ENCODE measurements around the gene CD300C.
A peak's percentile ranks its signal among the peaks of the same experiment; 100 is the strongest.
"Not testable (repeated sequence)": the region's sequence is repeated elsewhere in the genome, so short reads cannot be mapped to it uniquely, and the experiment has no call there.

The CD300C gene

DNA sequence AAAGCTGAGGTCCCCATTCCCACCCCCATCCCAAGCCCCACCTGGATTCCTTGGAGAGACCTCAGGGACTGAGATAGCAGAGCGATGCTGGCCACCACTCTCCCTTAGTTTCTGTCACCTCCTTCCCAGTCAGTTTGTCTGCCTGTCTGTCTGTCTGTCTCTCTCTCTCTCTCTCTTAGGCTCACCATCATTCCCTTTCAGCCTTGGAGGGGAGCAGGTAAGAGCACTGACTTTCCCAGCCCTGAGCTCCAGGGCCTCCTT lies 20.5 kb downstream of the CD300C start:
- DNase-seq (ENCODE audit: low spot score in 2 of 2) (no peak), ATAC-seq (replicated peaks; ENCODE audit: extremely low read depth, poor library complexity, severe bottlenecking) (no peak)
- Mint-ChIP-seq H3K36me3 (ENCODE audit: insufficient read depth) (peaks cover 2% of the 10 kb centered on the region), H3K4me1 (peaks cover 14% of the 10 kb centered on the region), H3K9me3 (no peaks in the 10 kb centered on the region), H3K27ac (ENCODE audit: low read depth) (no peak overlapping the region), H3K27me3 (peaks cover 77% of the 10 kb centered on the region), H3K4me3 (no peak overlapping the region)

DNA sequence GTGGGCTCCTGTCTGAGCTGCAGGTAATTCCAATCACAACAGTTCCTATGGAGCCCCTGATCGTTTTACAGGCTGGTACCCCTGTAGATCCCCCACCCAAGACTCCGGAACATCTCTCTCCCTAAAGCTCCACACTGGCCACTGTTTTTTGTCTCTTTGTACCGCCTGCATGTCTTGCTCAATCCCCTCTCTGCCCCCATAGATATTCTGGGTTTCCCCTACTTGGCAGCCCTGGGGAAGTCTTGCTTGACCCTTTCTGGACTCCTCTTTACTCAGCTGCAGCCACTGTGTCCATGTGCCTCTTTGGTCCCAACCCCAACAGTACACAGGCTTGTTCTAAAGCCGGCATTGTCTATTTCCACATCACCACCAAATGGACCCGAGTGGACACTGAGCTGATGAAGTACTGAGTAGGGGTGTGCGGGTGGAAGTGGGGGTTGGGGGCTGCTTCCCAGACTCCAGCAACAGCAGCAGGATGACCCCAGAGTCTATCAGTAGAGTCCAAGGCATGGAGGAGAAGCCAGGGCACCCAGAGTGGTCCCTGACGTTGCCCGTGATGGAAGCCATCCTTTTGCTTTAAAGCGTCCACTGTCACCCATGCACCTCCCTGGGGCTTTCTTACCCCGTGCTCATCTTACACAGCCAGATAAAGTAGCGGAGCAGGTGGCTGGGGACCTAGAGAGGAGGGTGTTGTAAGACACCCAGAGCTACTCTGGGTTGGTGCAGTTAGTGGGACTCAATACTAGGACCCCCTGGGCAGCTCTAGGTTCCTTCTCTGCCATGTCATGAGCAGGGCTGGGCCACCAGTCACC lies 21.1 kb downstream of the CD300C start:
- peaks cover 14% of the 10 kb centered on the region for H3K4me1 Mint-ChIP-seq
- no peak overlapping the region for H3K27ac Mint-ChIP-seq (ENCODE audit: low read depth)
- no peak overlapping the region for H3K4me3 Mint-ChIP-seq
- DNase-seq (ENCODE audit: low spot score in 2 of 2) (no peak), ATAC-seq (replicated peaks; ENCODE audit: extremely low read depth, poor library complexity, severe bottlenecking) (no peak)
- no peaks in the 10 kb centered on the region for H3K9me3 Mint-ChIP-seq
- peaks cover 2% of the 10 kb centered on the region for H3K36me3 Mint-ChIP-seq (ENCODE audit: insufficient read depth)
- peaks cover 73% of the 10 kb centered on the region for H3K27me3 Mint-ChIP-seq

DNA sequence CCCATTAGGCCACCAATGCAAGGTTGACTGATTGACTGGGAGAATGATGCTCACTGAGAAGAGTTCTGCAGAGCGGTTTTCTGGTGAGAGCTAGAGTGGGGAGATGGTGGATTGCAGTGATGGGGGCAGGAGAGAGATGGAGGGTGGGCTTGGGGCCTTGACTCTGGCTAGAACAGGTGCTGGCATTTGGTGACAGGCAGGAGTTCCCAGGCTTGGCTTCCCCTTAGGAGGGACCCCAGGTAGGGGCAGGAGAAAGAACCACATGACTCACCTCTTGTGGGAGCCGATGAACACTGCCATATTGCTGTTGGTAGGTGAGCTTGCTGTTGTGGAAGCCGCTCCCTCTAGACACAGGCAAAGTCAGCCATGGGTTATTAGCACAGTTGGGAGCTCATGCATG lies 22.6 kb downstream of the CD300C start:
- DNase-seq (ENCODE audit: low spot score in 2 of 2) (no peak), ATAC-seq (replicated peaks; ENCODE audit: extremely low read depth, poor library complexity, severe bottlenecking) (no peak)
- Mint-ChIP-seq H3K4me1 (peaks cover 14% of the 10 kb centered on the region), H3K9me3 (no peaks in the 10 kb centered on the region), H3K27me3 (peaks cover 85% of the 10 kb centered on the region), H3K4me3 (no peak overlapping the region), H3K36me3 (ENCODE audit: insufficient read depth) (peaks cover 2% of the 10 kb centered on the region), H3K27ac (ENCODE audit: low read depth) (no peak overlapping the region)

DNA sequence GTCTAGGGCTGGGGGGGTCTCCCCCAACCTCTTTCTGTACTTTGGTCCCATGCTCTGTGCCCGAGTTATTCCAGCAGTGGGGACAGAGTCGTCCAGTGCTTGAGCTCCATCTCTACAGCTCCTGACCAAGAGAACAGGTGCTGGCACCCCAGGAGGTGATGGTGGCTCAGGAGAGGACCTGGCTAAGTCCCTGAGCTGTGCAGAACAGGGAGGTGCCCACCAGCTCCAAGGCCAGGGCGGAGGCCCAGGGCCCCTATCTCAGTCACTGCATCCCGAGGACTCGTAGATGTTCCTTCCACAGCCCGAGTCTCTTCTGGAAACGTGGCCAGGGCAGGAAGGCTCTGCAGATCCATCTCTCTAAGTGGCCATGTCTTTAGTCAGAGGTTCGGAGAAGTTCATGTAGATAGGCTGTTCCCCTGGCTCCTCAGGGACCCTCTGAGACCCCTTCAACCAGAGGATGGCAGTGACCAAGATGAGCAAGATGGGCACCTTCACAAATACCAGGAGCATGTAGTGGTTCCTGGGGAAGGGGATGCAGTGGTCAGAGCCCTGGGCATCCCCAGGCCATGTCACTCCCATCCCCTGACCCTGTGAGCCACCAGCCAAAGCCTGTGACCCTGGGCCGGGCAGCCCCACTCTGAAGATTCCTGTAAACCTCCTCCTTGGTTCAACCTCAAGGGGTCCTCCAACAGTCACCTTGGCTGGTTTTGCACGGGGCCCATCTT lies 23.4 kb downstream of the CD300C start:
- H3K4me1 Mint-ChIP-seq: peaks cover 14% of the 10 kb centered on the region
- H3K36me3 Mint-ChIP-seq (ENCODE audit: insufficient read depth): peaks cover 2% of the 10 kb centered on the region
- ATAC-seq (replicated peaks; ENCODE audit: extremely low read depth, poor library complexity, severe bottlenecking): no peak
- no peak overlapping the region for H3K4me3 Mint-ChIP-seq
- no peak overlapping the region for H3K27ac Mint-ChIP-seq (ENCODE audit: low read depth)
- DNase-seq (ENCODE audit: low spot score in 2 of 2): peak in 1 of 2 donors; percentile 10
- H3K27me3 Mint-ChIP-seq: peaks cover 82% of the 10 kb centered on the region
- H3K9me3 Mint-ChIP-seq: no peaks in the 10 kb centered on the region

DNA sequence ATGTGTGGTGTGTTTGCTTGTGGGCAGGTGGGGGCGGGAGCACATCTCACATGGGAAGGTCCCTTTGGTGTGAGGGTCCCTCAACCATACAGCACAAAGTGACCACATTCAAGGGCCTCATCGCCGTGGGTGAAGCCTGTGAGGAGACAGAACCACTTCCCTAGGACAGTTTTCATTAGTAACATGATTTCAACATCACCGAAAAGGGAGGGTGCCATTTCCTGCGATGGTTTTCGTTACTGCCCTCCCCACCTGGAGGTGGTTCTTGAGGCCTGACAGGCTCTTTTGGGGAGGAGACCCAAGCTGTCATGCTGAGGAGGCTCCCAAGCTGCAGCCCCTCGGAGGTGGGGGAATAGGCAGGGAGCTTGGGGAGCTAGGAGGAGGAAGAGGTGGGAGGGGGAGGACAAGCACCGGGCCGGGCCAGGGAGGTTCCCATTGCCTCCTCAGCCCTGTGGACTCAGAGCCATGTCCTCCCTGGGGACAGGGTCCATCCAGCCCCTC lies 24.2 kb downstream of the CD300C start:
- H3K27ac Mint-ChIP-seq (ENCODE audit: low read depth): peak overlapping the region; percentile 45
- H3K4me3 Mint-ChIP-seq: no peak overlapping the region
- DNase-seq (ENCODE audit: low spot score in 2 of 2): peak in 1 of 2 donors; percentile 12
- H3K4me1 Mint-ChIP-seq: peaks cover 14% of the 10 kb centered on the region
- H3K9me3 Mint-ChIP-seq: no peaks in the 10 kb centered on the region
- no peak for ATAC-seq (replicated peaks; ENCODE audit: extremely low read depth, poor library complexity, severe bottlenecking)
- peaks cover 2% of the 10 kb centered on the region for H3K36me3 Mint-ChIP-seq (ENCODE audit: insufficient read depth)
- peaks cover 74% of the 10 kb centered on the region for H3K27me3 Mint-ChIP-seq

DNA sequence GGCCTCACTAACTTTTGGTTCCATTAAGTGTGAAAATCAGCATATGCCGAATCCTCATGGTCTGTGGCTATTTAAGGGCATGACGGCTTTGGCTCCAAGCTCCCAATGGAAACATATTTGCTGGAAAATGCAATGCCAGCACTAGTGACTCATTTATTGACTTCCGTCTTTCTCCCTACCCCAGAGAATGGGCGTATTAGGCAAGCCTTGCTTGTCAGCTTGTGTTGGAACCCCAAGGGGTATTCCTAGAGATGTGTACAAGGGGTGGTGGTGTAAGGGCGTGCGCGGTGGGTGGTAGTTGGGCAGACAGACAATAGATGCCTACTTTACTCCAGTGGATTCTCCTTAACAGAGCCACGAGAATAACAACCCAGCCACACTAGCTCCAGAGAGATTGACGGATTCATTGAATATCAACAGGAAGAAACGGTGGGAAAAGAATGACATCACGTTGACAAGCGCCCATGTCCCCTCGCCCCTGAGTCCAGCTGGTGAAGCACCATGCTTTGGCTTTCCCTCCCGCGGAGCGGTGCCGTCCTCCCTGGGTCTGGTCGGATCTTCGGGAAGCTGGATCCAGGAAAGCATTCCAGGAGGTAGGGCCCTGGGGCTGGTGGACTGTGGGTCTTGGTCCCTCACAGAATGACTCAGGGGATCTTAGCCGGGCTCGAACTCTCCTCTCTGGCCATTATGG lies 25.0 kb downstream of the CD300C start:
- Mint-ChIP-seq H3K36me3 (ENCODE audit: insufficient read depth) (peaks cover 2% of the 10 kb centered on the region), H3K27ac (ENCODE audit: low read depth) (no peak overlapping the region), H3K4me1 (peaks cover 14% of the 10 kb centered on the region), H3K9me3 (no peaks in the 10 kb centered on the region), H3K27me3 (peaks cover 75% of the 10 kb centered on the region), H3K4me3 (no peak overlapping the region)
- DNase-seq (ENCODE audit: low spot score in 2 of 2): peak in 1 of 2 donors; percentile 8
- no peak for ATAC-seq (replicated peaks; ENCODE audit: extremely low read depth, poor library complexity, severe bottlenecking)

DNA sequence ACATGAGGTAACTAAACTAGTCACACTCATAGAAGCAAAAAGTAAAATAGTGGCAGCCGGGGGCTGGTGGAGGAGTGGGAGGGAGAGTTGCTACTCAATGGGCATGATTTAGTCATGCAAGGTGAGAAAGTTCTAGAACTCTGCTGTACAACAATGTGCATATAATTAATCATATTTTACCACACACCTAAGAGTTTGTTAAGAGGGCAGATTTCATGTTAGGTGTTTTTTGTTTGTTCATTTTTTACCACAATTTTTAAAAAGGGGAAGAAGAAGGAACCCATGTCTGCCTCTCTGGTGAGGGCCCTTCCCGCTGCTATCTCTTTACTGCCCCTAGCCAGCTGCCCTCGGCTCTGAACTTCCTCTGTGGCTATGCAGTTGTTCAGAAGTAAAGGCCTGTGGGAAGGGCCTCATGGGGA lies 25.9 kb downstream of the CD300C start:
- H3K36me3 Mint-ChIP-seq (ENCODE audit: insufficient read depth): peaks cover 2% of the 10 kb centered on the region
- peaks cover 14% of the 10 kb centered on the region for H3K4me1 Mint-ChIP-seq
- peaks cover 67% of the 10 kb centered on the region for H3K27me3 Mint-ChIP-seq
- H3K4me3 Mint-ChIP-seq: no peak overlapping the region
- H3K27ac Mint-ChIP-seq (ENCODE audit: low read depth): no peak overlapping the region
- ATAC-seq (replicated peaks; ENCODE audit: extremely low read depth, poor library complexity, severe bottlenecking) (no peak), DNase-seq (ENCODE audit: low spot score in 2 of 2) (peak in 1 of 2 donors; percentile 4)
- no peaks in the 10 kb centered on the region for H3K9me3 Mint-ChIP-seq

DNA sequence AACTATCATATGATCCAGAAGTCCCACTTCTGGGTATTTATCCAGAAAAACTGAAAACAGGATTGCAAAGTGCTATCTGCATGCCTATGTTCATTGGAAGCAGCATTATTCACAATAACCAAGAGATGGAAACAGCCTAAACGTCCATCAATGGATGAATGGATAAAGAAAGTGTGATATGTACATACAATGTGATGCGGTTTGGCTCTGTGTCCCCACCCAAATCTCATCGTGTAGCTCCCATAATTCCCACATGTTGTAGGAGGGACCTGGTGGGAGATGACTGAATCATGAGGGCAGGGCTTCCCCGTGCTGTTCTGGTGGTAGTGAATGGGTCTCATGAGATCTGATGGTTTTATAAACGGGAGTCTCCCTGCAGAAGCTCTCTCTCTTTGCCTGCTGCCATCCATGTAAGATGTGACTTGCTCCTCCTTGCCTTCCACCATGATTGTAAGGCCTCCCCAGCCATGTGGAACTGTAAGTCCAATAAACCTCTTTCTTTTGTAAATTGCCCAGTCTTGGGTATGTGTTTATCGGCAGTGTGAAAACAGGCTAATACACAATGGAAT lies 27.4 kb downstream of the CD300C start:
- not testable (repeated sequence) for DNase-seq (ENCODE audit: low spot score in 2 of 2); ATAC-seq (replicated peaks; ENCODE audit: extremely low read depth, poor library complexity, severe bottlenecking); H3K27ac Mint-ChIP-seq (ENCODE audit: low read depth); H3K4me3 Mint-ChIP-seq
- Mint-ChIP-seq H3K27me3 (peaks cover 51% of the 10 kb centered on the region), H3K9me3 (peaks cover 11% of the 10 kb centered on the region), H3K36me3 (ENCODE audit: insufficient read depth) (peaks cover 14% of the 10 kb centered on the region), H3K4me1 (peaks cover 24% of the 10 kb centered on the region)

DNA sequence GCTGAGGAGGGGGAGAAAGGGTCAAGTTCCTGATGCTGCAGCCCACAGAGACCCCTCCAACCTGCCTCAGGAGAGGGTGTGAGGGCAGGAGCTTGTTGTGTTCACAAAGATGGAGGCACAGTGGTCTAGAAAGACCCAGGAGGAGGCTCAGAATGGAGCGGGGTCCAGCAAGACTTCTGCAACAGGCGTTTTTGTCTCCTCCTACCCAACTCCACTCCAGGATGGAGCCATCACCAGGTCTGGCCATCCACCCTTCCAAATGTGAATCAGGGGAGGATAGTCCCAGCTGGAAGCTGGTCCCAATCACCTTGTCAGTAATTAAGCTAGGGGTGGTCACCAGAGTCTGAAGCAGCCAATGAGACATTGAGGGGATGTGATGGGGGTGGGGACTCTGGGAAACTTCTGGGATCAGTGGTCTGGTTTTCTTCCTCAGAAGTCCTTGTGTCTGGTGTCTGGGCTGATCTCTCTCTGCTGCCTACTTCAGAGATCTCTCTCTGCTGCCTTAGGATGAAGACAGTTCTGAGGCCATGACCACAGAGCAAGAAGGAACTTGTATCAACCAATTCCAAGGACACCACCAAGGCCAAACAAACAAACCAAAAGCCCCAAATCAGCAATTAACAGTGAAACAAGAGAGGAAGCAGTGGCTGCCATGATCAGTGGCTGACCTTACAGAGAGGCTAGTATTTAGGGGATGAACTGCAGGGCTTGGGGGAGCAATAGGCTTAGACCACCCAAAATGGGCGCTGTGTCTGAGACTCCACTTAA lies 29.2 kb downstream of the CD300C start:
- Mint-ChIP-seq H3K9me3 (peaks cover 11% of the 10 kb centered on the region), H3K27ac (ENCODE audit: low read depth) (no peak overlapping the region), H3K27me3 (peaks cover 46% of the 10 kb centered on the region), H3K36me3 (ENCODE audit: insufficient read depth) (peaks cover 16% of the 10 kb centered on the region), H3K4me1 (peaks cover 21% of the 10 kb centered on the region), H3K4me3 (no peak overlapping the region)
- ATAC-seq (replicated peaks; ENCODE audit: extremely low read depth, poor library complexity, severe bottlenecking): no peak
- no peak for DNase-seq (ENCODE audit: low spot score in 2 of 2)

DNA sequence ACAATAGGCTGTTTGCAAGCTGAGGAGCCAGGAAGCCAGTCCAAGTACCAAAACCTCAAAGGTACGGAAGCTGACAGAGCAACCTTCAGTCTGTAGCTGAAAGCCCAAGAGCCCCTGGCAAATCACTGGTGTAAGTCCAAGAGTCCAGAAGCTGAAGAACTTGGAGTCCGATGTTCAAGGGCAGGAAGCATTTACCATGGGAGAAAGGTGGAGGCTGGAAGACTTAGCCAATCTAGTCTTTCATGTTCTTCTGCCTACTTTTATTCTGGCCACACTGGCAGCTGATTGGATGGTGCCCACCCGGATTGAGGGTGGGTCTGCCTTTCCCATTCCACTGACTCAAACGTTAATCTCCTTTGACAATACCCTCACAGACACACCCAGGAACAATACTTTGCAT lies 30.0 kb downstream of the CD300C start:
- peaks cover 14% of the 10 kb centered on the region for H3K36me3 Mint-ChIP-seq (ENCODE audit: insufficient read depth)
- peaks cover 46% of the 10 kb centered on the region for H3K27me3 Mint-ChIP-seq
- ATAC-seq (replicated peaks; ENCODE audit: extremely low read depth, poor library complexity, severe bottlenecking) (no peak), DNase-seq (ENCODE audit: low spot score in 2 of 2) (peak in 1 of 2 donors; percentile 6)
- no peak overlapping the region for H3K4me3 Mint-ChIP-seq
- no peak overlapping the region for H3K27ac Mint-ChIP-seq (ENCODE audit: low read depth)
- peaks cover 13% of the 10 kb centered on the region for H3K4me1 Mint-ChIP-seq
- H3K9me3 Mint-ChIP-seq: peaks cover 11% of the 10 kb centered on the region

DNA sequence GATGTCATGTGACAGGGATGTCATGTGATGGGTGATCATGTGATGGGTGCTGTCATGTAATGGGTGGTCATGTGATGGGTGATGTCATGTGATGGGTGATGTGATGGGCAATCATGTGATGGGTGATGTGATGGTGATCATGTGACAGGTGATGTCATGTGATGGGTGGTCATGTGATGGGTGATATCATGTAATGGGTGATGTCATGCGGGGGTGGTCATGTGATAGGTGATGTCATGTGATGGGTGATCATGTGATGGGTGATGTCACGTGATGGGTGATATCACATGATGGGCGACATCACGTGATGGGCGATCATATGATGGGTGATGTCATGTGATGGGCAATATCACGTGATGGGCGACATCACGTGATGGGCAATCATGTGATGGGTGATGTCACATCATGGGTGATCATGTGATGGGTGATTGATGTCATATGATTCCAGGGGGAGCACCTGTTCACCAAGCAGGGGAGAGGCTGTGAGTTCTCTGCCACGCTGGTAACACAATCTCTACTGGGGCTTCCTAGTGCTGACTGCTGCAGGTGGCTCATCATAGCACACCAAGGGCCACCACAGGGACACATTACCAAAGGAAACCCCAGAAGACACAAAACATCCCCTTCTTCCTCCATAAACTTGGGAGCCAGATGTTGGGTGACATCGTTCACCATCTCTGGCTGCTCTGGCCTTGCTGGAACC lies 31.1 kb downstream of the CD300C start:
- Mint-ChIP-seq H3K4me3 (peak overlapping the region; percentile 53), H3K36me3 (ENCODE audit: insufficient read depth) (peaks cover 14% of the 10 kb centered on the region), H3K27me3 (peaks cover 47% of the 10 kb centered on the region), H3K9me3 (peaks cover 11% of the 10 kb centered on the region), H3K4me1 (peaks cover 10% of the 10 kb centered on the region), H3K27ac (ENCODE audit: low read depth) (peak overlapping the region; percentile 93)
- DNase-seq (ENCODE audit: low spot score in 2 of 2) (peak in 1 of 2 donors; percentile 19), ATAC-seq (replicated peaks; ENCODE audit: extremely low read depth, poor library complexity, severe bottlenecking) (no peak)
